Ovary (tissue), 9 donors: Measurements from ENCODE around the gene YPEL1. TPM values are rescaled to one million over a fixed set of nuclear protein-coding genes. Genes with fewer than 3 reads are reported as not detected.

ENCODE experiments used
- DNase-seq, 5 donors: peaks; one replicate each; pipeline ENCODE4 v3.0.0-alpha.2; 2019 to 2020
- H3K27ac ChIP-seq, 2 donors: fragments of 200-600 bp; one replicate each; pipeline versions ENCODE4 v1.5.1 to v1.8.0; 2019 to 2022
- H3K27me3 ChIP-seq: fragments of 200-600 bp; one replicate; pipeline ENCODE4 v1.8.0; 2022
- H3K36me3 ChIP-seq: fragments of 200-600 bp; sonication (generic); one replicate; pipeline ENCODE4 v1.5.1; 2019
- H3K4me1 ChIP-seq: one replicate; pipeline ENCODE4 v1.8.1; 2013; ENCODE audit warnings: mild to moderate bottlenecking, moderate library complexity; ENCODE audit not compliant: insufficient read depth
- H3K4me3 ChIP-seq: fragments of 200-600 bp; sonication (generic); one replicate; pipeline ENCODE4 v1.5.1; 2017
- H3K9me3 ChIP-seq, 2 donors: fragments of 200-600 bp in 1 of 2; sonication (generic) in 1 of 2; one replicate each; pipeline versions ENCODE4 v1.5.1 to v1.8.1; 2013 to 2019; ENCODE audit warnings: mild to moderate bottlenecking in 1 of 2, moderate library complexity in 1 of 2
- EP300 ChIP-seq: sonication (generic); formaldehyde crosslinking; IDR thresholded peaks from one replicate; pipeline ENCODE4 v1.6.1; 2017; ENCODE audit warnings: antibody characterized with exemption
- POLR2A ChIP-seq: fragments of 450-650 bp; IDR thresholded peaks from one replicate; pipeline ENCODE4 v1.6.1; 2017; ENCODE audit warnings: antibody characterized with exemption, mild to moderate bottlenecking, moderate library complexity
- WGBS, 3 donors: extraction: QIAGEN DNeasy Blood & Tissue Kit in 1 of 3; methylation state at CpG; one replicate each; pipeline versions ENCODE4 v1.1.5 to v1.1.7; 2013 to 2017; 5-methylcytosine and 5-hydroxymethylcytosine counted together
- intact Hi-C, 4 donors: fragments of 100-400 bp; cut with DNase I; formaldehyde crosslinking; loops; one replicate each; pipeline versions ENCODE4 v1.11.0 to v1.15.1; 2022 to 2023
- microRNA counts: library from miRNA; unstranded; fragments of <30 nt; microRNA quantifications from one replicate; lab custom pipeline; 2016
- microRNA-seq, 3 donors: library from miRNA; unstranded; fragments of <30 nt; microRNA quantifications; one replicate each; pipeline versions ENCODE4 to v1.2.0, GENCODE V29; 2019 to 2020
- polyA plus RNA-seq, 2 donors: library from polyadenylated mRNA; stranded (reverse); fragments of 200-250 nt in 1 of 2; fragments of 350-450 nt in 1 of 2; fragmentation: Illumina TruSeq in 1 of 2; extraction: RNeasy Lipid Tissue Mini Kit (QIAGEN cat#74804) in 1 of 2; gene quantifications; one replicate each; pipeline ENCODE4 v1.2.3, GENCODE V29; 2013 to 2014
- small RNA-seq: library from RNA; depleted of rRNA; stranded (forward); fragments of <200 nt; gene quantifications from one replicate; pipeline ENCODE3, GENCODE V24; 2016
- total RNA-seq, 7 donors: library from RNA; depleted of rRNA in 2 of 7; stranded (reverse); fragments of >200 nt in 2 of 7; fragmentation: NEBNext Ultra II Directional in 3 of 7; extraction: Animal tissue kit (Norgen Biotek cat#: 25700) in 3 of 7; gene quantifications; one replicate each; pipeline versions ENCODE4 v1.1.0 to v1.2.4, GENCODE V29; 2016 to 2023
- TF ChIP-seq, protein P1 (sequence below), 3 donors: fragments of 450-650 bp in 2 of 3; fragments of 200-600 bp in 1 of 3; IDR thresholded peaks; one replicate each; pipeline versions ENCODE4 v1.5.1 to v1.8.0; 2016 to 2022; ENCODE audit warnings: antibody characterized with exemption in 3 of 3, mild to moderate bottlenecking in 1 of 3
- donor health status: DM: no; HTN: no; CAD: no; lungs with moderate emphysema.
- donor health status: DM: no; HTN: no; CAD: no.
- donor health status: Bipolar disorder and iron deficiency.
- donor health status: DM: yes; HTN: yes; CAD: no.
- donor health status: DM: no; HTN: no; CAD: no.
- donor health status: DM: yes; HTN: yes; CAD: no.

The YPEL1 gene
- total and polyA plus RNA-seq, 9 donors = 2.9 to 11.4 (median 8.5) TPM

DNA sequence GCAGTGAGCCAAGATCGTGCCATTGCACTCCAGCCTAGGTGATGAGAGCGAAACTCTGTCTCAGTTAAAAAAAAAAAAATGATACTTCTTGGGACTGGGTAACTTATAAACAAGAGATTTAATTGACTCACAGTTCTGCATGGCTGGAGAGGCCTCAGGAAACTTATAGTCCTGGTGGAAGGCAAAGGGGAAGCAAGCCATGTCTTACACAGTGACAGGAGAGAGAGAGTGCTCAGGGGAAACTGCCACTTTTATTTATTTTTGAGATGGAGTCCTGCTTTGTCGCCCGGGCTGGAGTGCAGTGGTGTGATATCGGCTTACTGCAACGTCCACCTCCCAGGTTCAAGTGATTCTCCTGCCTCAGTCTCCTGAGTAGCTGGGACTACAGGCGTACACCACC, 85.3 kb downstream of the YPEL1 start:
- DNase-seq = no peak
- peaks cover 7% of the 10 kb centered on the region for H3K4me1 ChIP-seq
- no peaks in the 10 kb centered on the region for H3K36me3 ChIP-seq
- 94% methylated on average over 7 of the region's 7 CpGs for WGBS, 3 donors
- H3K9me3 ChIP-seq = no peaks in the 10 kb centered on the region
- H3K4me3 ChIP-seq = no peak overlapping the region
- H3K27me3 ChIP-seq = no peaks in the 10 kb centered on the region
- intact Hi-C loops = no loop called here
- no peak for TF ChIP-seq POLR2A
- TF ChIP-seq, protein P1, sequence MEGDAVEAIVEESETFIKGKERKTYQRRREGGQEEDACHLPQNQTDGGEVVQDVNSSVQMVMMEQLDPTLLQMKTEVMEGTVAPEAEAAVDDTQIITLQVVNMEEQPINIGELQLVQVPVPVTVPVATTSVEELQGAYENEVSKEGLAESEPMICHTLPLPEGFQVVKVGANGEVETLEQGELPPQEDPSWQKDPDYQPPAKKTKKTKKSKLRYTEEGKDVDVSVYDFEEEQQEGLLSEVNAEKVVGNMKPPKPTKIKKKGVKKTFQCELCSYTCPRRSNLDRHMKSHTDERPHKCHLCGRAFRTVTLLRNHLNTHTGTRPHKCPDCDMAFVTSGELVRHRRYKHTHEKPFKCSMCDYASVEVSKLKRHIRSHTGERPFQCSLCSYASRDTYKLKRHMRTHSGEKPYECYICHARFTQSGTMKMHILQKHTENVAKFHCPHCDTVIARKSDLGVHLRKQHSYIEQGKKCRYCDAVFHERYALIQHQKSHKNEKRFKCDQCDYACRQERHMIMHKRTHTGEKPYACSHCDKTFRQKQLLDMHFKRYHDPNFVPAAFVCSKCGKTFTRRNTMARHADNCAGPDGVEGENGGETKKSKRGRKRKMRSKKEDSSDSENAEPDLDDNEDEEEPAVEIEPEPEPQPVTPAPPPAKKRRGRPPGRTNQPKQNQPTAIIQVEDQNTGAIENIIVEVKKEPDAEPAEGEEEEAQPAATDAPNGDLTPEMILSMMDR (IDR thresholded peaks at IDR 0.05) = no peak
- no peak for TF ChIP-seq EP300
- H3K27ac ChIP-seq = no peak overlapping the region

MicroRNAs encoded within 50 kb of the gene (microRNA counts, 767-probe panel; counts per million panel counts)
- microRNA hsa-miR-130b-3p (lab: Ali Mortazavi, UCI) (530 counts per million, percentile 78 among the panel's probes with 10 or more counts), microRNA hsa-miR-301b (lab: Ali Mortazavi, UCI) (530 counts per million, percentile 78 among the panel's probes with 10 or more counts)

Small RNA genes lying within 50 kb of the gene (microRNA-seq; reads per million reads assigned to microRNA genes)
- 41.9 to 60.5 (median 54.8) reads per million in 3 donors for gene MIR130B
- gene MIR301B = 0 to 0.38 (median 0.16) reads per million in 3 donors

Small RNA genes lying within 50 kb of the gene (small RNA-seq; reads per million reads assigned to genes)
- 0.30 reads per million for gene MIR301B
- not detected for gene RN7SL280P

Other genes with a start within 250 kb of the YPEL1 start
- gene RIMBP3C, start 184.3 kb downstream of the YPEL1 start, total RNA-seq = under 1 TPM in 3 of 7 donors, not detected in 4; 0.07 to 0.25 (median 0.15) TPM
- gene RIMBP3C, start 184.3 kb downstream of the YPEL1 start, polyA plus RNA-seq = under 1 TPM; 0.04 to 0.15 TPM
- 10 to 100 TPM; 20.3 to 42.0 (median 39.9) TPM for gene UBE2L3, start 168.1 kb downstream of the YPEL1 start, total RNA-seq
- gene UBE2L3, start 168.1 kb downstream of the YPEL1 start, polyA plus RNA-seq = 100 to 1,000 TPM in 1 of 2 donors, 10 to 100 TPM in 1; 30.7 to 105 TPM
- gene YDJC, start 105.8 kb downstream of the YPEL1 start, total RNA-seq = 10 to 100 TPM; 11.4 to 45.1 (median 17.0) TPM
- gene YDJC, start 105.8 kb downstream of the YPEL1 start, polyA plus RNA-seq = 10 to 100 TPM in 1 of 2 donors, 1 to 10 TPM in 1; 1.8 to 19.4 TPM
- gene CCDC116, start 103.0 kb downstream of the YPEL1 start, total RNA-seq = under 1 TPM; 0.46 to 0.88 (median 0.66) TPM
- gene CCDC116, start 103.0 kb downstream of the YPEL1 start, polyA plus RNA-seq = under 1 TPM in 1 of 2 donors, not detected in 1; 0.85 TPM
- gene SDF2L1, start 93.5 kb downstream of the YPEL1 start, total RNA-seq = 10 to 100 TPM; 10.2 to 30.4 (median 17.0) TPM
- gene SDF2L1, start 93.5 kb downstream of the YPEL1 start, polyA plus RNA-seq = 10 to 100 TPM in 1 of 2 donors, 1 to 10 TPM in 1; 2.1 to 15.9 TPM
- gene PPIL2, start 69.8 kb downstream of the YPEL1 start, total RNA-seq = 10 to 100 TPM; 13.6 to 35.3 (median 22.5) TPM
- 10 to 100 TPM; 15.5 to 22.0 TPM for gene PPIL2, start 69.8 kb downstream of the YPEL1 start, polyA plus RNA-seq
- gene MAPK1, start 131.9 kb upstream of the YPEL1 start, total RNA-seq = 100 to 1,000 TPM in 3 of 7 donors, 10 to 100 TPM in 4; 37.1 to 125 (median 98.1) TPM
- 100 to 1,000 TPM in 1 of 2 donors, 10 to 100 TPM in 1; 12.3 to 102 TPM for gene MAPK1, start 131.9 kb upstream of the YPEL1 start, polyA plus RNA-seq
- 10 to 100 TPM in 6 of 7 donors, 1 to 10 TPM in 1; 9.8 to 33.0 (median 22.7) TPM for gene PPM1F, start 217.1 kb upstream of the YPEL1 start, total RNA-seq
- 10 to 100 TPM in 1 of 2 donors, 1 to 10 TPM in 1; 9.9 to 17.8 TPM for gene PPM1F, start 217.1 kb upstream of the YPEL1 start, polyA plus RNA-seq
- 10 to 100 TPM; 17.3 to 31.5 (median 25.2) TPM for gene TOP3B, start 247.0 kb upstream of the YPEL1 start, total RNA-seq
- 10 to 100 TPM in 1 of 2 donors, 1 to 10 TPM in 1; 9.1 to 17.4 TPM for gene TOP3B, start 247.0 kb upstream of the YPEL1 start, polyA plus RNA-seq